NCI-H2081 treated with DMSO at 0.1 percent for 48 hours (cell line): ENCODE results near the gene KCTD16.
A peak's percentile ranks its signal among the peaks of the same experiment; 100 is the strongest.

Source experiments
- DNase-seq: peaks from one replicate; lab custom pipeline; 2025; lab: John Stamatoyannopoulos, UW

The KCTD16 gene

DNA sequence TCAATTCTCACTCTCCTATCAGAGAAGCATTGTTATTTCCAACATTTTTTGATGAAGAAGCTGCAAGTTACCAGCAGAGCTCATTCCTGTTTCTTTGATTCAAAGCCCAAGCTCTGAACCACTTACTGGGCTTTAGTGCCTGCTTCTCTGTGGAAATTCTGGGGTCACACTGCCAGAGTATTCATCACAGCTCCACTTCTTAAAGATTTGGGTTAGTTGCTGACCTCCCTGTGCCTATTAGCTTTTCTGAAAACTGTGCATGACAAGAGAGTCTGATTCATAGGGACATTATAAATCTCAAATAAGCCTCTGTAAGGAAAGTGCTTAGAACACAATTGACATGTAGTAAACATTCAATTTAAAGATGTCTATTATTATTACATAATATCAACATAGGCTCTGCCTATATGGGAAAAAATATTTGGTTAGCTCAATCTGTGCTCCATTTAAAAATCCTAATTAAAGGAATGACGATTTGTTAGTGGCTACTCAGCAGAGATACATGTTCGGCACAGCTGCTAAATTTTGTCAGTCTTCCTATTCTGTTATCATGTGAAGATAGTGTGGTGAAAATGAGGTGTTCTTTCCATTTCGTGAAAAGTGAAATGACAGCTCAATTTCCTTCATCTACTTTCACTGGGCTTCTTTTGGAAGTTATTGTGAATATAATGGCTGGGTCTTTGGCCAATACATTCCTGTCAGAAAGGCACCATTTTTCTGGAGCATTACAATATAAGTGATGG lies 293.0 kb downstream of the KCTD16 start:
- DNase-seq: no peak

DNA sequence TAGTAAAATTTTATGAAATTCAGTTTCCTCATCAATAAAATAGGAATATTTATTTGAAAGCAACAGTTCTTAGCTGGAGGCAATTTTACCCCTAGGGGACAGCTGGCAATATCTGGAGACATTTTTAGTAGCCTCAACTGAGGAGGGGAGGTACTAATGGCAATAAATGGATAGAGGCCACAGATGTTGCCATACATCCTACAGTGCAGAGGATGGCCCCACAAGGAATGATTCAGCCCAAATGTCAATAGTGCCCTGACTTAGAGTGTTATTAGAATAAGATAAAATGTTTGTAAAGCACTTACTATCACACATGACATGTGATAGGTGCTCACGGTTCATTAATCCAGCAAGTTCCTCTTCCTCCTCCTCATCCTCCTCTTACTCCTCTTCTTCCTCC lies 293.6 kb downstream of the KCTD16 start:
- no peak for DNase-seq

- no peak for DNase-seq
These were observed 294.8 kb downstream of the KCTD16 start for GRCh38 chr5:144465441-144465840.

- DNase-seq: no peak
These were observed 297.1 kb downstream of the KCTD16 start for GRCh38 chr5:144467792-144468191.

DNA sequence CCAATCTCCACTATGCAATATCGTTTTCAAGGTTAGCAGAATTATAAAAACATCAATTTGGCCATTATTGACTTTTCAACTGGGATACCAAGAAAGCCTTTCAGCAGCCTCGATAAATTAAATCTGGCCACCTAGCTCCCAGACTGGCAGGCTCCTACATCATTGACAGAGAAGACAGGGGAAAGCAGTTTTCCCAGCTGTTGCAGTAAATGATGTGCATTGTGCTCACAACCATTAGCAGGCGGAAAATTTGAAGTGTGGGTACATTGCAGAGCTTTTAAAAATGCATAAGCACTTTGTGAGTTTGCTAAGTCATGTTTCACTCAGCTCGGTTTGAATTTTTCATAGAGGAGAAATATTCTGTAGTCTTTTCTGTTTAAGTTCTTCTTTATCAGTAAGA lies 297.9 kb downstream of the KCTD16 start:
- DNase-seq: peak; percentile 43

DNA sequence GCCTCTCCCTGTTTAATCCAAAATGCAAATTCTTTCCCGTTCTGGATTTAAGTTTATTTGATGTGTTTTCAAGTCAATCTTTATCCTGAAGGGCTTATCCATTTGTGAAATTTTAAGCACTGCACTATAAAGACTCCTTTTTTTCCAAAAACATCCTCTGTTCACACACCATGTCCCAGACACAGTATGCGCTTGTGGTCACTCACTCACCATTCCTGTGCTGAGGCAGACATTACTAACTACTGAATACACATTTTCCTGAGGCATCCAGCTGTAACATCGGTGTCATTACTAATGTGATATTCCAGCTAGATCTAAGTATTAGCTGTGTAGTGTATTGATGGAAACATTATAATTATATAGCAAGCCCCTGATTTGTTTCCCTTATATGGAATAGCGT lies 298.4 kb downstream of the KCTD16 start:
- DNase-seq: no peak

DNA sequence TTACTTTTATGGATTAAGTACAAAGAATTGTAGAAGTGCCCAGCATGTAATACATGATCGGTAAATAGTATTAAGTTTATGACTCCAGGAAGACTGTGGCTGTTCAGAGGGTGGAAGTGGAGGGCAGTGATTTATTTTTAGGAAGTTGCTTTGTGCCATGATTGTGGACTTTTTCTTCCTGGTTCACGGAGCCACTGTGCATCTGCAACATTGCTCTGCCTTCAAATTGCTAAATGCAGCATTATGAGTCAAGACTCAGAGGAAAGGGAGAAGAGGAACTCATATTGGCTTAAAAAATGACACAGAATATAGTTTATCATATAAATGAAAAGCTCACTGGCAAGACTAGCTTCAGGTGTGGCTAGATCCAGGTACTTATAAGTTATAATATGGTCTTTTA lies 301.5 kb downstream of the KCTD16 start:
- DNase-seq: no peak

DNA sequence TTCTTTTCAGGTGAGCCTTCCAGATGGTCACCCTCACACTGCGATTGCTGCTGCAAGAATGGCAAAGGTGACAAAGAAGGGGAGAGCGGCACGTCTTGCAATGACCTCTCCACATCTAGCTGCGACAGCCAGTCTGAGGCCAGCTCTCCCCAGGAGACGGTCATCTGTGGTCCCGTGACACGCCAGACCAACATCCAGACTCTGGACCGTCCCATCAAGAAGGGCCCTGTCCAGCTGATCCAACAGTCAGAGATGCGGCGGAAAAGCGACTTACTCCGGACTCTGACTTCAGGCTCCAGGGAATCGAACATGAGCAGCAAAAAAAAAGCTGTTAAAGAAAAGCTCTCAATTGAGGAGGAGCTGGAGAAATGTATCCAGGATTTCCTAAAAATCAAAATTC lies 303.0 kb downstream of the KCTD16 start:
- DNase-seq: no peak

GRCh38 chr5:144478565-144478964 lies 307.9 kb downstream of the KCTD16 start:
- no peak for DNase-seq

- no peak for DNase-seq
These were observed 311.2 kb downstream of the KCTD16 start for GRCh38 chr5:144481861-144482260.

DNA sequence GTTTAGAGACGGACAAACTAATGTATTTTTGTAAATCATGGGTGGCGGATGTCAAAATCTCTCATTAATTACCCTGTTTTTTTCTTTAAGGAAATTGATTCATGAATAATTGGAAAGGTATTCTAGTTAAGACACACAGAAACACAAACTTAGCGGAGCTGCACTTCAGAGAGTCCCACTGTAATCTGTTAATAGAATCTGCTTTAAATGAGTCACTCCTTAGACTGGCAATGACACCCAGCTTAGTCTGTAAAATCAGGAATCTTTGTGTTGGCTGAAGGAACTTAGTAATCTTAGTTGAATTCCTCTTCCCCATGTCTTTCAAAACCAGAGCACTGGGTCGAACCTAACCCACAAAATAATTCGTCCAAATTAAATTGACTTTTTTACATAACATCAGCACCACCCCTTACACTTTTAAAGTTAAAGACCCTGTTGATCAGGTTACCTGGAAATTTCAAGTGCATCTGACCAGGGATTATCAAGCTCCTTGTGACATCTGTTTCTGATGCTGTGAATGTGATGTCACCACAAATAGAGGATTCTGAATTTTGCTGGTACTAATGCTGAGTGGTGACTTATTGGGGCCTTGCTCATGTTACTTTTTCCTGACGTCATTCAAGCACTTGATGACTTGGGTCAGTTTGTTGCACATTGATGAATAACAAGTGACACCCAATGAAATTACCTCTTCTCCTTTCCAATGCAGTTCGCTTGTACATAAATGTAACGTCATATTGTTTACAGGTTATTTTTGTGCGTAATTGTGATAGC lies 313.6 kb downstream of the KCTD16 start:
- DNase-seq: no peak

GRCh38 chr5:144485540-144485939 lies 314.9 kb downstream of the KCTD16 start:
- DNase-seq: no peak

- DNase-seq: no peak
These were observed 316.5 kb downstream of the KCTD16 start for GRCh38 chr5:144487207-144487606.

DNA sequence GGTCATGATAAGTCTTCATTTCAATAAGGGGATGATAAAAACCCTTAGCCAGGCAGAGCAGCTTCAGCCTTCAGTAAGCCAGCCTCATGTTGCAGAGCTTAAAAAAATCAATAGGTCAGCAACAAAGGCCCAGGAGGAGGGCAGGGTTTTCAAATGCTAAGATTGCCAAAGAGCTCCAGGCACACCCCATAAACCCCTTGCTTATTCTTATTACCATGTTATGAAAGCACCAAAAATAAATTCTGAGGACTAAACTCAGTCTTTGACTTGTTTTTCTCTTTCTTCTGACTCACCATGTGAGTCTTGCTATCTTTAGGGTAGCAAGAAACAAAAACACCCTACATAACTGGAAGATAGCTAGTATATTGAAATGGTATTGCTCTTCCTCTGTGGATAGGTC lies 317.1 kb downstream of the KCTD16 start:
- no peak for DNase-seq

DNA sequence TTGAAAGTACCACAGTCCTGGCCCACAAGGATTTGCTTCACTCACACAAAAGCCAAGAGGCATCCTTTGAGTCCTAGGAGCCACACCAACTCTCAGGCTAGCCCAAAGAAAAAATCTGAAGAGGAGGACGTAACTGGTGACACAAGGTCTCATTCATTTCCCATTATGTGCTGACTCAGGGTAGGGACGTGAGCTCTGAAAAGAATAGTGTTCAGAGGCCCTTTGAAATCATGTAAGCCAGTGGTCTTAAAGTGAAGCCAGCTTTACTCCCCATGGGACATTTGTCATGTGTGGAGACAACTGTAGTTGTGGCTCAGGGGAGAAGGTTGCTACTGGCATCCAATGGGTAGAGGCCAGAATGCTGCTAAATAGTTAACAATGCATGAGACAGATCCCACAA lies 332.4 kb downstream of the KCTD16 start:
- no peak for DNase-seq

- DNase-seq: no peak
These were observed 334.4 kb downstream of the KCTD16 start for GRCh38 chr5:144504929-144505577.

DNA sequence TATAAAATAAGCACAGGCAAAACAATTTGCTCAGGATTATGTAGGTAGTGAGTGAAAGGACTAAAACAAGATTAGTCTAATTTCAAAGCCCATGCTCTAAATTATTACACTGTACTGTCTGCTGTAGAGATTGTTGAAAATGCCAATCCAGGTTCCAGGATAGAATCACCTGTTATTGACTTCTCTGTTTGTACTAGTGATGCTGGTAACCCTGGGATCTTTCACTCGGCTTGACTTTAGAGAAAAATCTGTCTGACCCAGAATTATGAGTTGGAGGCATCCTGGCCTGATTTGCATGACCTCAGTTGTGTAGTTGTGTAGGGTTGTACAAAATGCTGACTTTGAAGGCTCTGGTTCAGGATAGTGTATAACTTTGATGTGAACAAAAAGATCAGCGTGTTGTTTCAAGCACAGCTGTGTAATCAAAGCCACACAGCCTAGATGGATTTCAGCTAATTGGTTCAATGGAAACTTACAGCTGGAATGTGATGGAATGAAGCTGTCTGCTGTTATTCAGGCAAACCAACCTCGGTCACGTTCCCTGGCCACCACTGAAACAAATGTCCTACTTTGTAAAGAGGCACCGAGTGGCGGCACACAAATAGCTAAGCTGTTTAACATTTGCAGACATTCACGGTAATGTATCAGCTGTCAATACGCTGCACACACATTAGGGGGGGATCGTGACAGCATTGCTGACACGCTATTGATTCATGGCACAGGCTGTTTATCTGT lies 340.3 kb downstream of the KCTD16 start:
- DNase-seq: no peak

- DNase-seq: no peak
These were observed 341.0 kb downstream of the KCTD16 start for GRCh38 chr5:144511580-144512072.

DNA sequence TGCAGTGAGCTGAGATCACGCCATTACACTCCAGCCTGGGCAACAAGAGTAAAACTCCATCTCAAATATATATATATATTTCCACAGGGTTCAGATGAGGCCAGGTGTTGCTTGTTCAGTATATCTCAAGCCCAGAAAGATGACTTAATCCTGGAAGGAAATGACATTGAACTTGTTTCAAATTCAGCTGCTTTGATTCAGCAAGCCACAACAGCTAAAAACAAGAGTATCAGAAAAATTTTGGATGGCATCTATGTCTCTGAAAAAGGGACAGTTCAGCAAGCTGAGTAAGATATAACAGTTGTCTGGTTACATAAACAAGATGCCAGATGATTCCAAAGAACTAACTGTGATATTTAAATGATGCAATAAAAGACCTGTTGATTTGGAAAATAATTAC lies 352.0 kb downstream of the KCTD16 start:
- DNase-seq: no peak

- DNase-seq: no peak
These were observed 354.3 kb downstream of the KCTD16 start for GRCh38 chr5:144525000-144525399.

GRCh38 chr5:144531188-144531587 lies 360.5 kb downstream of the KCTD16 start:
- DNase-seq: no peak
